ENCODE measurements around the gene EGLN2. TPM values are rescaled to one million over a fixed set of nuclear protein-coding genes. Genes with fewer than 3 reads are reported as not detected.
"Not testable (repeated sequence)": the region's sequence is repeated elsewhere in the genome, so short reads cannot be mapped to it uniquely, and the experiment has no call there.

Gene EGLN2
- total and polyA plus RNA-seq, 2 of the 4 experiments (the other 2 are of a cell fraction) = 54.1 to 60.2 TPM

GRCh38 chr19:40811478-40812341, 12.7 kb downstream of the EGLN2 start (continued):
- TF ChIP-seq USF2 (IDR thresholded peaks at IDR 0.05; ENCODE audit: low read depth, low read length) = no peak

- H3K9me1 ChIP-seq (ENCODE audit: insufficient read depth, low read length); intact Hi-C loops (cut with micrococcal nuclease); H2BK120ac ChIP-seq (ENCODE audit: low read depth, low read length); H3K14ac ChIP-seq (replicated peaks; ENCODE audit: low read depth, low read length); POLR2A ChIA-PET (ENCODE audit: unreplicated experiment); H4K91ac ChIP-seq (ENCODE audit: insufficient read depth, low read depth, low read length); H2BK15ac ChIP-seq (ENCODE audit: low read depth, low read length); H3K4me3 ChIP-seq (ENCODE audit: insufficient read depth, low read depth, low read length); H3K9me3 ChIP-seq (ENCODE audit: control insufficient read depth, insufficient read depth, low read length); H3K9ac ChIP-seq (ENCODE audit: low read depth, low read length); H3K27ac ChIP-seq (ENCODE audit: insufficient read depth, low read length); H2AFZ ChIP-seq (replicated peaks; ENCODE audit: low read length, poor library complexity); H3K56ac ChIP-seq (ENCODE audit: extremely low read depth, insufficient read depth, low read length); H2BK5ac ChIP-seq (ENCODE audit: low read depth, low read length, poor library complexity, severe bottlenecking); dilution Hi-C loops (cut with HindIII; ENCODE audit: low sequenced_read_pairs, unreplicated experiment); CTCF ChIA-PET; H3K4me1 ChIP-seq (ENCODE audit: control insufficient read depth, insufficient read depth, low read length); H2BK20ac ChIP-seq (ENCODE audit: low read depth, low read length); H3K27me3 ChIP-seq (ENCODE audit: control insufficient read depth, insufficient read depth, low read length); H4K8ac ChIP-seq (ENCODE audit: low read depth in 2 of 2, low read length in 2 of 2); ATAC-seq (ENCODE audit: low read depth); H3K18ac ChIP-seq (ENCODE audit: low read depth, low read length); H2AK9ac ChIP-seq (replicated peaks; ENCODE audit: low read depth, low read length, poor library complexity); H4K5ac ChIP-seq (ENCODE audit: low read depth, low read length); H2AK5ac ChIP-seq (ENCODE audit: low read depth, low read length); in situ Hi-C loops (cut with MboI; ENCODE audit: low sequenced_read_pairs); BruUV-seq (replicated peaks); DNase-seq; H3K4me2 ChIP-seq (ENCODE audit: low read depth, low read length): not testable (repeated sequence)
- Histone ChIP-seq H3K23ac (ENCODE audit: low read depth, low read length) (peak overlapping the region; percentile 65; the same call in 1 of the 2 replicates), H3K36me3 (ENCODE audit: control insufficient read depth, insufficient read depth, low read length) (peaks cover 23% of the 10 kb centered on the region; the same call in 1 of the 2 replicates), H3K4ac (ENCODE audit: low read depth, low read length) (0 out of 2 replicates have a peak overlapping the region, but pooled peaks have one; percentile 22), H3K79me1 (ENCODE audit: low read depth in 1 of 2, low read length in 2 of 2) (peaks cover 15 to 32% of the 10 kb centered on the region in 2 experiments), H4K20me1 (ENCODE audit: insufficient read depth, low read length) (peaks cover 21% of the 10 kb centered on the region)
- 100% methylated on average over 1 of the region's 7 CpGs; no CpG with 5 or more reads in 1 of the 2 experiments for WGBS, 2 experiments (ENCODE audit: extremely low coverage in 2 of 2, insufficient read length in 1 of 2)
Measured at GRCh38 chr19:40812571-40812970, 13.6 kb downstream of the EGLN2 start.
